ENCODE measurements around the gene OR6J1. TPM values are rescaled to one million over a fixed set of nuclear protein-coding genes. Genes with fewer than 3 reads are reported as not detected.
"Not testable (repeated sequence)": the region's sequence is repeated elsewhere in the genome, so short reads cannot be mapped to it uniquely, and the experiment has no call there.

OR6J1 gene
- total RNA-seq, 2 donors from 2014 or later = not detected

DNA sequence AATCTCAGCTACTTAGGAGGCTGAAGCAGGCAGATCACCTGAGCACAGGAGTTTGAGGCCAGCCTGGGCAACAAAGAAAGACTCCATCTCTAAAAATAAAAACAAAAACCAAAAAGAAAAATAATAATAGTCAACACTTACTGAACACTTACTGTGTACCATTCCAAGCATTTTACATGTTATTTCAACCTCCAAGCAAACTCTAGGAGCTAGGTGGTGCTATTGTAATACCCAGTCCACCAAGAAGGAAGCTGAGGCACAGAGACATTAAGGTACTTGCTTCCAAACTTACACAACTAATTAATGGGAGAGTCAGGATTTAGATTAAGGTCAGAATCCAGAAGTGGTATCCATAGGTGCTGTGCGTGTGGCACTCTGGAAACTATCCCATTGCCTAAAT lies 13.7 kb upstream of the OR6J1 start:
- H3K27ac Mint-ChIP-seq = no peak overlapping the region
- ATAC-seq (peak in 1 of 2 donors; percentile 47), DNase-seq (ENCODE audit: low spot score in 2 of 2) (no peak)
- no peaks in the 10 kb centered on the region for H3K9me3 Mint-ChIP-seq
- no peaks in the 10 kb centered on the region for H3K36me3 Mint-ChIP-seq

DNA sequence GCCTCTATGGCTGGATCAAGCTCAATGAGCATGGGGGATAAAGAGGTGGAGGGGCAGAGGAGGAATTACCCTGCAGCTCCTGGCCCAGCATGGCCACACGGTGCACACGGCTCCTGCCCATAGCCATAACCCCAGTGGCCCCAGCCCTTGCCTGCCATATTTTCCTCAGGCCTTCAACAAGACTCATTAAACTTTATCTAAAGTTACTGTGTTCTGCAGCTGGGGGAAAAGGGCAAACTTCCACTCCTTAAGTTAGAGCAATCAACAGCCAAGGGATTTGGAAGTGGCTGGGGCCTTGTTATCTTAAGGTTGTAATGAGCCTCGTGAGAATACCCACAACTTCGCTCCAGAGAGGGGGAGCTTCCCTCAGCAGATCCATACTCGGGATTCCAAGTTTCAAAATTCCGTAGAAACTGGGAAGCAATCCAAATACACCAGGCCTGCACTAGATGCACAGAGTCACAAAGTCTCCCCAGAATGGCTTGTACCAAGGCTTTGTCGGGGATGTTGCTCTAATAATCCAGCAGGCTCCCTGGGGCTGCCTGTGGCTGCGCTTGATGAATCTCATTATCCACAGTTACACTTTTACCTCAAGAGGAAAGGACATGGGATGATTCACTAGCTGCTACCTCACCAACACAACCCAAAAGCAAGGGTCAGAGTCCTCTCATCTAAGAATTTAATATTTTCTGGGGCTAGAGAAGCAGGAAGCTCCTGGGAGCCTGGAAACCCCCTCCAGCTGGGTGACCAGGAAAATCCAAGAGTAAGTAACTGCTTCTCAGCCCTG lies 13.0 kb upstream of the OR6J1 start:
- Mint-ChIP-seq H3K9me3 (no peaks in the 10 kb centered on the region), H3K27ac (peak overlapping the region in 1 of 2 donors; percentile 31), H3K36me3 (no peaks in the 10 kb centered on the region)
- DNase-seq (ENCODE audit: low spot score in 2 of 2) (no peak), ATAC-seq (no peak)

DNA sequence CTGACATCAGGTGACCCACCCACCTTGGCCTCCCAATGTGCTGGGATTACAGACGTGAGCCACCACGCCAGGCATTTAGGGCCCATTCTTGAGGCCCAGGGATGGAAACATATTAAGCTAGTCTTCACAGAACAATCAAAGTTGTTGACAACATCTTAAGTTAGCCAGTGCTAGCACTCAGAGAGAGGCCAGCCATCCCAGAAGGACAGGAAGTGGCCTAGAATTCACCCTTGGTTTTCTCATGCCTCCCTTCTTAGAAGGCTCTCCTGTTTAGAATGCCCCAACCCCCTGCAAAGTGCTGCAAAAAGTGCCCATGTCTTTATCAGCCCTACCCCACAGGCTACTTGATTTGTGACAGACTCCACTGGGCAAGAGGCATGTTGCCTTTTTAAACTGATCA lies 12.1 kb upstream of the OR6J1 start:
- H3K27ac Mint-ChIP-seq = peak overlapping the region in 1 of 2 donors; percentile 12
- no peaks in the 10 kb centered on the region for H3K9me3 Mint-ChIP-seq
- H3K36me3 Mint-ChIP-seq = no peaks in the 10 kb centered on the region
- DNase-seq (ENCODE audit: low spot score in 2 of 2) (no peak), ATAC-seq (no peak)

DNA sequence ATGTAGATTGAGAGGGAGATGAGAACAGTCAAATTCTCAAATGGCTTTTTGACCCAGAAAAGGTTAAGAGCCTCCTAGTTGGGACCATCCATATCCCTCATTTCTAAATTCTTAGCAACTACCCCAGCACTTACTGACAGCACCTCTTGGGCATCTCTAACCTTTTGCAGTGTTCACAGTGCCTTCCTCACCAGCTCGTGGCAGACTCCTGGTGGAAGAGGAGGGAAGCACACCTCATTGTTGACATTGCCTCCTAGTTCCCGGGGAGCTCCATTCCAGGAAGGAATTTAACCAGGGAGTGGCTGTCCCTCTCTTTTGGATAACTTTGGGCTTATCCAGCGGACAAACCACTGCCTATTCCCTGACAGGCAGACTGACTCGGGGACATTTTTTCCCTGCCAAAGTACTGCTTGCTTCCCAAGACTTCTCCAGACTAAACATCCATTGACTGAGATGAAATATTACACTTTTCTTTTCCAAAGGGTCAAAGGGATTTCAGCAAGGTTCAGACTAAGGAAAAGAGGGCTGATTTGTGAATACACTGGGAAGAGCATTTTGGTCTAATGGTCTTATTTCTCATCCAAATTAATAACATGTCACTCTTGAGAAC lies 9.0 kb upstream of the OR6J1 start:
- H3K9me3 Mint-ChIP-seq = no peaks in the 10 kb centered on the region
- peak in 1 of 2 donors; percentile 57 for DNase-seq (ENCODE audit: low spot score in 2 of 2)
- H3K27ac Mint-ChIP-seq = no peak overlapping the region
- no peaks in the 10 kb centered on the region for H3K36me3 Mint-ChIP-seq
- ATAC-seq = peak; percentile 76 to 86

DNA sequence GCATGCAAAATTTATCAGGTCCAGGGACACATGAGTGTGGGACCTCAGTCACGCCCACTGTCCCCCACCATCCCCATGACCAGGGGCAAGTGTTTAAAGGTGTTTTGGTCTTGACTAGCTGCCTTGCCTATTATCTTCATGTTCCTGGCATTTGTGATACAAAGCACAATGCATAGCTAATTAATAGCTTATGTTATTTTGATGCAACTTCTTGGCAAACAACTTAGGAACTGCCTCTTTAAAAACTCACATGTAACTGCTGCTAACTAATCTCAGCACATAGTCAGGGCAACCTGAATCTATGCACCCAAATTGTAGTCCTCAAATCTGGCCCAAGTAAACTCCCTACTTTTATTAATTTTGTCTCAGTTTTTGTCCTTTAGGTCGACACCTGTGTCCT lies 7.4 kb upstream of the OR6J1 start:
- ATAC-seq = no peak
- no peak overlapping the region for H3K27ac Mint-ChIP-seq
- no peaks in the 10 kb centered on the region for H3K9me3 Mint-ChIP-seq
- DNase-seq (ENCODE audit: low spot score in 2 of 2) = no peak
- H3K36me3 Mint-ChIP-seq = no peaks in the 10 kb centered on the region

DNA sequence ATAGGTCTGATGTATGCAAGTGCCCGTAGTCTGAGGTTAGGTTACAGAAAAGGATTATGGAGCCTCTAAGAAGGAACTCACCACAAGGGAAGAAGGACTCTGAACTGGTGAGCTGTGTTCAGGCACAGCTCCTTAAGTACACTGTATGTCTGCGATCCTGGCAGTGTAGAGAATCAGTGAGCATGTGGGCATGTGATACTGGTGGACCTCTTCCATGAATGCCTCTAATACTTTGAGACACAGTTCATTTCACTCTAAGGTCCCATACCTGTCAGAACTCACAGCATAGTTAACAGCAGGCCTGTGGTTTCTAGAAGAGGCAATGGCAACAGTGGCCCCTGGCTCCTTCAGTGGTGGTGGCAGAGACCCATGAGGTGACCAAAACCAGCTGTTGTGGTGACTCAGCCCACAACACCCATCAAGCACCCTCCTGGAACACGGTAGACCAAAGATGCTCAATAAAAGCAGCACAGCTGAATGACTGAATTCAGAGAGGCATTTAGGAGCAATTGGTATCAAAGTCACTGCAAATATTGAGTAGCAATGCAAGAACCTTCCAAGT lies 6.9 kb upstream of the OR6J1 start:
- Mint-ChIP-seq H3K27ac (no peak overlapping the region), H3K36me3 (no peaks in the 10 kb centered on the region), H3K9me3 (no peaks in the 10 kb centered on the region)
- ATAC-seq = peak; percentile 70 to 80
- peak in 1 of 2 donors; percentile 14 for DNase-seq (ENCODE audit: low spot score in 2 of 2)

DNA sequence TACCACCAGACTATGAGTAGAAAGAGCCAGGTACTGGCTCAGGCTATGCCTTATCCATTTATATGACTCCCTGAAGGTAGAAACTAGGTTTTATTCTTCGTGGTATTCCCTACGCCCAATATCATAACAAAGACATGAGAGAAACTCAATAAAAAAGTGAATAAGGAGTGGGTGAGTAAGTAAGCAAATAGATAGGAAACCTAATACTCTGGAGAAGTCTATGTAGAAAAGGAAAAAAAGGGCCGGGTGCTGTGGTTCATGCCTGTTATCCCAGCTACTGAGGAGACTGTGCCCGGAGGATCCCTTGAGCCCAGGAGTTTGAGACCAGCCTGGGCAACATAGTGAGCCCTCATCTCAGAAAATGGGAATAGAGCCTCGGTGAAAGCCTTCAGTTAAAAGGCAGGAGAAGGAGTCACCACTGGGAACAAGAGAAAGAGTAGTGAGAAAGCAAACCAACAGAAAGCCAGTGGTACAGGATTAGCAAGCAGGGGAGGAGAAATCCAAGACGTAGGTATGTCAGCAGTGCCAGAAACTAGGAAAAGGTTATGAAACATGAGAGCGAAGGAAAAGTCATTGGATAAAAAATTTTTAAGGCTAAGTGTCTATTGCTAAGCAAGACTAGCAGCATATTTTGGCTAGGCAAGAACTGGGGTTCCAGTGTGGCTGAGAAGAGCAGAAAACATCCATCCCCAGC lies 6.0 kb upstream of the OR6J1 start:
- no peaks in the 10 kb centered on the region for H3K9me3 Mint-ChIP-seq
- DNase-seq (ENCODE audit: low spot score in 2 of 2) (no peak), ATAC-seq (no peak)
- no peaks in the 10 kb centered on the region for H3K36me3 Mint-ChIP-seq
- no peak overlapping the region for H3K27ac Mint-ChIP-seq

DNA sequence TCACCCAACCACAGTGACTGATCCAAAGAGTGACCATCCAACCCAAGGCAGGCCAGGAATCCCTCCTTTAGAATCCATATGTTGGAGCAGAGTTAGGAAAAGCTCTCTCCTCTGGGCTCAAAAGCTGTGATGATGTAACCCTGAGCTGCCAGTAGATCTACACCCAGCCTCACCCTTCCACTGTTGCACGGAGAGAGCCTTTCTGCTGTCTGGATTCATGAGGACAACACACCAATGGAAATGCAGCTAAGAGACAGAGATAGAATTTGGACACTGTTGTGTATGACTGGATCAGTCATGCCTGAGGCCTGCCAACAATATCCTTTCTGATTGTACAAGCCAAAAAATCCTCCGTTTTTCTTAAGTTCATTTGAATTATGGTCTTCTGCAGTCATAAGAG lies 4.4 kb upstream of the OR6J1 start:
- DNase-seq (ENCODE audit: low spot score in 2 of 2) (no peak), ATAC-seq (no peak)
- no peak overlapping the region for H3K27ac Mint-ChIP-seq
- H3K36me3 Mint-ChIP-seq = no peaks in the 10 kb centered on the region
- no peaks in the 10 kb centered on the region for H3K9me3 Mint-ChIP-seq

DNA sequence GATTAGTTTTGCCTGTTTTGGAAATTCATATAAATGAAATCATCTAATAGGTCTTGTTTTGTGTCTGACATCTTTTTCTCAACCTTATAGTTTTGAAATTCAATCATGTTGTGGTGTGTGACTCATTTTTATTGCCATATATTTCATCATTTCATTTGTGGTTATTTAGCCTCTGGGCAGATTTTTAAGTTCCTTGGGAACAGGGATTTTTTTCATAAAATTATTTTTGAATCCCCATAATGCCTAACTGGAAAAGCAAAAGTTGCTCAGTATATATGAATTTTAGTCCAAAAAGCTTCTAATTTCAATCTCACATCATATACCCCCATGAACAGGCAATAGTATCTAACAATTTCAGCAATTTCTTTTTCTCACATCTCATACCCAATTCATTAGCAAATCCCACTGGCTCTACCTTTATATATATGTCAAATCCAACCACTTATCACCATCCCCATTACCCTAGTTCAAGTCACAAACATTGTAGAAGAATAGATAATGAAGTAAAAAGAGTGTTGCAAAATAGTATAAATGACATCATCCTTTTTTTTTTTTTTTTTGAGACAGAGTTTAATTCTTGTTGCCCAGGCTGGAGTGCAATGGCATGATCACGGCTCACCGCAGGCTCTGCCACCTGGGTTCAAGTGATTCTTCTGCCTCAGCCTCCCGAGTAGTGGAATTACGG lies 2.6 kb upstream of the OR6J1 start:
- ATAC-seq (peak in 1 of 2 donors; percentile 38), DNase-seq (ENCODE audit: low spot score in 2 of 2) (no peak)
- Mint-ChIP-seq H3K9me3 (no peaks in the 10 kb centered on the region), H3K36me3 (no peaks in the 10 kb centered on the region), H3K27ac (peak overlapping the region in 1 of 2 donors; percentile 17)

DNA sequence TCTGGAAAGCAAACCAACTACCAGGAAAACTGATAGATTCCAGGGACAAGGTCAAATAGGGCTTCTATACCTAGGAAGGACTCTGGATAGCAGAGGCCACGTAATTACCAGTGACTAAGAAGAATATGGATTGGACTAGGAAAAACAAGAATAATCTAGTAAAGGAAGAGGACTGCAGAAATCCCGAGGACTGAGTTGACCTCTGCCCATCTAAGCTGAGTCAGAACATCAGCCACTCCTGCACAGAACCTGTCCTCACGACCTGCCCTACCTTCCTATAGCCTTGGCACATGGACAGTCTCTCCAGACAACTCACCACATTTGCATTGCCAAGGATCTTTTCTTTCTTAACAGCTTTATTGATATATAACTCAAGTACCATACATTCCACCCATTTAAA lies 2.3 kb downstream of the OR6J1 start:
- ATAC-seq (no peak), DNase-seq (ENCODE audit: low spot score in 2 of 2) (no peak)
- Mint-ChIP-seq H3K36me3 (no peaks in the 10 kb centered on the region), H3K9me3 (no peaks in the 10 kb centered on the region), H3K27ac (no peak overlapping the region)

DNA sequence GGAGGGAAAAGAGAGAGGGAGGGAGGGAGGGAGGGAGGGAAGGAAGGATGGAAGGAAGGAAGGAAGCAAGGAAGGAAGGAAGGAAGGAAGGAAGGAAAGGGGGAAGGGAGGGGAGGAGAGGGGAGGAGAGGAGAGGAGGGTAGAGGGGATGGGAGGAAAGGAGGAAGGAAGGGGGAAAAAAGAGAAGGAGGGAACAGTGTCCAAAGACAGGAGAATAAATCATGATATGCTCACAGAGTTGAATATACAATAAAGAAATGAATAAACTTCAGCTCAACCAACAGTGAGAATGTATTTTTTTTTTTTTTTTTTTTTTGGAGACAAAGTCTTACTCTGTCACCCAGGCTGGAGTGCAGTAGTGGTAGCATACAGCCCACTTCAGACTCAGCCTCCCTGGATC lies 4.0 kb downstream of the OR6J1 start:
- ATAC-seq = no peak
- no peak for DNase-seq (ENCODE audit: low spot score in 2 of 2)

DNA sequence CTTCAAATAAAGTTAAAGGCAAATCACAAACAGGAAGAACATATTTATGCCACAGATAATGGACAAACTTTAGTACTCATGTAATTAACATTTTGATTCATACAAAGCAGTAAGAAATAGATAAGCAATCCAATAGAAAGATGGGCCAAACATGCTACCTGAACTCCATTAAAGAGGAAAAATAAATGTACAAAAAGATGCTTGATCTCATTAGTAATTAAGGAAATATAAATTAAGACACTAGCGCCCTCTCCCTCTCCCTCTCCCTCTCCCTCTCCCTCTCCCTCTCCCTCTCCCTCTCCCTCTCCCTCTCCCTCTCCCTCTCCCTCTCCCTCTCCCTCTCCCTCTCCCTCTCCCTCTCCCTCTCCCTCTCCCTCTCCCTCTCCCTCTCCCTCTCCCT lies 8.2 kb downstream of the OR6J1 start:
- not testable (repeated sequence) for DNase-seq (ENCODE audit: low spot score in 2 of 2); H3K27ac Mint-ChIP-seq; H3K9me3 Mint-ChIP-seq; H3K36me3 Mint-ChIP-seq; ATAC-seq

More for the DNA sequence above, 4.0 kb downstream of the OR6J1 start:
- H3K36me3 Mint-ChIP-seq = no peaks in the 10 kb centered on the region
- H3K9me3 Mint-ChIP-seq = no peaks in the 10 kb centered on the region
- no peak overlapping the region for H3K27ac Mint-ChIP-seq

DNA sequence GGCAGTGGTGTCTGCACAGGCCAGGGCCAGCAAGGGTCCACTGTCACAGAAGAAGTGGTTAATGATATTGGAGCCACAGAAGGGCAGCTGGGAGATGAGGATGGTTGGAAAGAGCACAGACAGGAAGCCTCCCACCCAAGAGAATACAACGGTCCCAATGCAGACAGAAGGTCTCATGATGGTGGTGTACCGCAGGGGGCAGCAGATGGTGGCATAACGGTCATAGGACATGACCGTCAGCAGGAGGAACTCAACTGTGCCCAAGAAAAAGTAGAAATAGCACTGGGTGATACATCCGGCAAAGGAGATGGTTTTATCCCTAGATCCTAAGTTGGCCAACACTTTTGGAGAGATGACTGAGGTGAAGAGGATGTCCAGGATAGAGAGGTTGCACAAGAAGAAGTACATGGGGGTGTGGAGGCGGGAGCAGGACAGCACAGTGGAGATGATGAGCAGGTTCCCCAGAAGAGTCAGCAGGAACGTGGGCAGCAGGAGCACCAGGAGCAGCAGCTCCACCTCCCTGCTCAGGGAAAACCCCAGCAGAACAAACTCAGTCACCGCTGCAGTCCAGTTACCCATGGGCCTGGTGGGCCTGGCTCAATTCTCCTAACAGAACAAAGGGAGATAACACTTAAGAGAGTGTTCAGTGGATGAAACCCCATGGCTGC lies 9.8 kb downstream of the OR6J1 start:
- H3K9me3 Mint-ChIP-seq = peaks cover 7 to 9% of the 10 kb centered on the region in 2 donors
- ATAC-seq = no peak
- peaks cover 10 to 21% of the 10 kb centered on the region in 2 donors for H3K36me3 Mint-ChIP-seq

DNA sequence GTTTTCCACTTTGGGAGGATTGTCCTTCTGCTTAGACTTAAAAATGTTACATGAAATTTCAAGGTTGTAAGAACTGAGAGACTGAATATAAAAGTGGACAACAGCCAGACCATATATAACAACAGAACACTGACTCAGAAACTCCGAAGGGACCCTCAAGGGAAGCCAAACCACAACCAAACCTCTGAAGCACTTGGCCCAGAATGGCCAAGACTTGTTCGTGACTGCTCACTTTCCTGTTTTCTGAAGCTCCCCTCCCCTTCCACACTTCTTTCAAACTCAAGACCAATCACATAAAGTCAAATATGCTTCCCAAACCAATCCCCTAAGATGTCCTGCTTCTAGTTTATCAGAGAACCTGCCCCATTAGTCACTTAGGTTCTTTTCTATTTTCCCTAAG lies 13.7 kb downstream of the OR6J1 start:
- DNase-seq (ENCODE audit: low spot score in 2 of 2) = no peak
- H3K36me3 Mint-ChIP-seq = peaks cover 10 to 21% of the 10 kb centered on the region in 2 donors
- ATAC-seq = no peak
- peaks cover 7 to 9% of the 10 kb centered on the region in 2 donors for H3K9me3 Mint-ChIP-seq
- peak overlapping the region in 1 of 2 donors; percentile 52 for H3K27ac Mint-ChIP-seq

More for the DNA sequence above, 9.8 kb downstream of the OR6J1 start:
- no peak for DNase-seq (ENCODE audit: low spot score in 2 of 2)
- H3K27ac Mint-ChIP-seq = peak overlapping the region in 1 of 2 donors; percentile 3

DNA sequence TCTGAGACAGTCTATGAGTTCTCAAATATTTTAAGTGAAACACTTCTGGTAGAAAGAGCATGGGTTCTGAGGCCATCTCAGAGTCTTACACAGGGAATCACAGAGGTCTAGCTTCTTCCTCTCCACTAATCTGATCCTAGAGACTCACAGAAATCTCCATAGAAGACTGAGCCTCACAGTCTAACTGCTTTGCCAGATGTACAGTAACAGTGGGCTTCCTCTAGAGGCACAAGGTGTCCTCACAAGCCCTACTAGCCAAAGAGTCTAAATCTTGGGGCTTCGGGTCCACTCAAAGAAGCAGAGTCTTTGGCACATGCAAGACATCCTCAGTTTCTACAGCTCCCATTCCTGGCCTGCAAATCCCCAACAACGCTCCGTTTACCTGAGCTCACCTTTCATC lies 14.1 kb downstream of the OR6J1 start:
- no peak for DNase-seq (ENCODE audit: low spot score in 2 of 2)
- Mint-ChIP-seq H3K9me3 (peaks cover 7 to 9% of the 10 kb centered on the region in 2 donors), H3K36me3 (peaks cover 10 to 21% of the 10 kb centered on the region in 2 donors), H3K27ac (peak overlapping the region in 1 of 2 donors; percentile 52)
- no peak for ATAC-seq

DNA sequence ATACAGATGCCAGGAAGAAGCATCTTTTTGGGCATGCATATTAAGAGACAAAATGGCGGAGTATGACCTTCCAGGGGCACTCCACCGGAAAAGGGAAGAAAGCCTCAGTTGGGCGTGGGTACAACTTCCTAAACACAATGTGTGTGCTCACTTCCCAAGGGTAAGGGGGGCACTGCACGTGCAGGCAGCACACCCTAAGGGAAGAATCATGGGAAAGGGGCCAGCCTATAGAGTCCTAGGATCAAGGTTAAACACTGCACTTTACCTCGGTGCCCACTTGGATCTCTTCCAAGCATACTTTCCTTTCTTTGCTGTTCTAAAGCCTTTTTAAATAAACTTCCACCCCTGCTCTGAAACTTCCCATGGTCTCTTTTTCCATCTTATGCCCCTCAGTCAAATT lies 14.8 kb downstream of the OR6J1 start:
- H3K36me3 Mint-ChIP-seq = peaks cover 10 to 21% of the 10 kb centered on the region in 2 donors
- DNase-seq (ENCODE audit: low spot score in 2 of 2) (no peak), ATAC-seq (no peak)
- peaks cover 7 to 9% of the 10 kb centered on the region in 2 donors for H3K9me3 Mint-ChIP-seq
- no peak overlapping the region for H3K27ac Mint-ChIP-seq
